ENCODE measurements around the gene ST3GAL4.
"Not testable (repeated sequence)": the region's sequence is repeated elsewhere in the genome, so short reads cannot be mapped to it uniquely, and the experiment has no call there.

The ST3GAL4 gene

GRCh38 chr11:126366823-126367654 lies 11.6 kb downstream of the ST3GAL4 start:
- not testable (repeated sequence) for ATAC-seq (replicated peaks); H3K27me3 Mint-ChIP-seq; DNase-seq; H3K4me3 Mint-ChIP-seq; H3K36me3 Mint-ChIP-seq (ENCODE audit: insufficient read depth); H3K9me3 Mint-ChIP-seq
- peak overlapping the region in 1 of 2 donors; percentile 71 for H3K27ac Mint-ChIP-seq
- peaks cover 9 to 20% of the 10 kb centered on the region in 2 donors for H3K4me1 Mint-ChIP-seq (ENCODE audit: low read depth in 2 of 2)

GRCh38 chr11:126367806-126368205 lies 12.3 kb downstream of the ST3GAL4 start:
- peak overlapping the region in 1 of 2 donors; percentile 71 for H3K27ac Mint-ChIP-seq

GRCh38 chr11:126368336-126369119 lies 13.0 kb downstream of the ST3GAL4 start:
- H3K36me3 Mint-ChIP-seq (ENCODE audit: insufficient read depth); H3K9me3 Mint-ChIP-seq; DNase-seq; H3K4me3 Mint-ChIP-seq; H3K27me3 Mint-ChIP-seq: not testable (repeated sequence)
- H3K4me1 Mint-ChIP-seq (ENCODE audit: low read depth in 2 of 2), result peaks cover 9 to 15% of the 10 kb centered on the region in 2 donors
- peak overlapping the region in 1 of 2 donors; percentile 71 for H3K27ac Mint-ChIP-seq
- peak; percentile 43 for ATAC-seq (replicated peaks)

More at GRCh38 chr11:126367806-126368205, 12.3 kb downstream of the ST3GAL4 start:
- H3K27me3 Mint-ChIP-seq; DNase-seq; H3K36me3 Mint-ChIP-seq (ENCODE audit: insufficient read depth); H3K9me3 Mint-ChIP-seq; ATAC-seq (replicated peaks); H3K4me3 Mint-ChIP-seq: not testable (repeated sequence)
- H3K4me1 Mint-ChIP-seq (ENCODE audit: low read depth in 2 of 2), result peaks cover 9 to 20% of the 10 kb centered on the region in 2 donors

- Mint-ChIP-seq H3K4me3 (no peak overlapping the region), H3K36me3 (ENCODE audit: insufficient read depth) (peaks cover 10% of the 10 kb centered on the region), H3K27ac (no peak overlapping the region), H3K9me3 (no peaks in the 10 kb centered on the region), H3K4me1 (ENCODE audit: low read depth in 2 of 2) (peaks cover 9 to 18% of the 10 kb centered on the region in 2 donors), H3K27me3 (no peaks in the 10 kb centered on the region)
- ATAC-seq (replicated peaks) (no peak), DNase-seq (no peak)
Measured at GRCh38 chr11:126370016-126370415, 14.5 kb downstream of the ST3GAL4 start.

GRCh38 chr11:126371595-126371994 lies 16.1 kb downstream of the ST3GAL4 start:
- Mint-ChIP-seq H3K27me3 (no peaks in the 10 kb centered on the region), H3K27ac (no peak overlapping the region), H3K36me3 (ENCODE audit: insufficient read depth) (peaks cover 14% of the 10 kb centered on the region), H3K9me3 (no peaks in the 10 kb centered on the region), H3K4me3 (no peak overlapping the region), H3K4me1 (ENCODE audit: low read depth in 2 of 2) (peaks cover 8 to 16% of the 10 kb centered on the region in 2 donors)
- ATAC-seq (replicated peaks) (no peak), DNase-seq (no peak)

GRCh38 chr11:126373389-126374066 lies 18.0 kb downstream of the ST3GAL4 start:
- H3K9me3 Mint-ChIP-seq; H3K27me3 Mint-ChIP-seq; H3K27ac Mint-ChIP-seq; H3K4me3 Mint-ChIP-seq; DNase-seq; ATAC-seq (replicated peaks): not testable (repeated sequence)
- Mint-ChIP-seq H3K36me3 (ENCODE audit: insufficient read depth) (peaks cover 14% of the 10 kb centered on the region), H3K4me1 (ENCODE audit: low read depth in 2 of 2) (peaks cover 2 to 12% of the 10 kb centered on the region in 2 donors)

GRCh38 chr11:126374562-126375300 lies 19.2 kb downstream of the ST3GAL4 start:
- H3K4me3 Mint-ChIP-seq; ATAC-seq (replicated peaks); H3K9me3 Mint-ChIP-seq; H3K4me1 Mint-ChIP-seq (ENCODE audit: low read depth in 2 of 2); H3K27ac Mint-ChIP-seq; H3K27me3 Mint-ChIP-seq; DNase-seq; H3K36me3 Mint-ChIP-seq (ENCODE audit: insufficient read depth): not testable (repeated sequence)

GRCh38 chr11:126375726-126376125 lies 20.2 kb downstream of the ST3GAL4 start:
- Mint-ChIP-seq H3K36me3 (ENCODE audit: insufficient read depth) (peaks cover 8% of the 10 kb centered on the region), H3K9me3 (no peaks in the 10 kb centered on the region), H3K27ac (no peak overlapping the region), H3K4me3 (no peak overlapping the region), H3K27me3 (no peaks in the 10 kb centered on the region), H3K4me1 (ENCODE audit: low read depth in 2 of 2) (peaks cover 0 to 3% of the 10 kb centered on the region in 2 donors)
- ATAC-seq (replicated peaks) (no peak), DNase-seq (no peak)

- H3K27me3 Mint-ChIP-seq, result no peaks in the 10 kb centered on the region
- peaks cover 6% of the 10 kb centered on the region for H3K36me3 Mint-ChIP-seq (ENCODE audit: insufficient read depth)
- no peak overlapping the region for H3K4me3 Mint-ChIP-seq
- H3K4me1 Mint-ChIP-seq (ENCODE audit: low read depth in 2 of 2), result peaks cover 0 to 2% of the 10 kb centered on the region in 2 donors
- no peak overlapping the region for H3K27ac Mint-ChIP-seq
- ATAC-seq (replicated peaks), result no peak
- no peaks in the 10 kb centered on the region for H3K9me3 Mint-ChIP-seq
- DNase-seq, result no peak
Measured at GRCh38 chr11:126378763-126379162, 23.3 kb downstream of the ST3GAL4 start.

- Mint-ChIP-seq H3K36me3 (ENCODE audit: insufficient read depth) (no peaks in the 10 kb centered on the region), H3K9me3 (no peaks in the 10 kb centered on the region), H3K27me3 (no peaks in the 10 kb centered on the region), H3K27ac (peak overlapping the region in 1 of 2 donors; percentile 35), H3K4me3 (no peak overlapping the region), H3K4me1 (ENCODE audit: low read depth in 2 of 2) (peaks cover under 1% of the 10 kb centered on the region in 2 donors)
- ATAC-seq (replicated peaks) (no peak), DNase-seq (no peak)
Measured at GRCh38 chr11:126380909-126381308, 25.4 kb downstream of the ST3GAL4 start.

- not testable (repeated sequence) for H3K4me1 Mint-ChIP-seq (ENCODE audit: low read depth in 2 of 2); H3K36me3 Mint-ChIP-seq (ENCODE audit: insufficient read depth); ATAC-seq (replicated peaks)
Measured at GRCh38 chr11:126381960-126382359, 26.5 kb downstream of the ST3GAL4 start.

GRCh38 chr11:126382641-126383040 lies 27.2 kb downstream of the ST3GAL4 start:
- H3K27me3 Mint-ChIP-seq; ATAC-seq (replicated peaks): not testable (repeated sequence)

More at GRCh38 chr11:126381960-126382359, 26.5 kb downstream of the ST3GAL4 start:
- H3K4me3 Mint-ChIP-seq, H3K27ac Mint-ChIP-seq, DNase-seq, H3K27me3 Mint-ChIP-seq, H3K9me3 Mint-ChIP-seq: not testable (repeated sequence)

More at GRCh38 chr11:126382641-126383040, 27.2 kb downstream of the ST3GAL4 start:
- H3K27ac Mint-ChIP-seq; H3K4me3 Mint-ChIP-seq; H3K9me3 Mint-ChIP-seq; H3K36me3 Mint-ChIP-seq (ENCODE audit: insufficient read depth); H3K4me1 Mint-ChIP-seq (ENCODE audit: low read depth in 2 of 2); DNase-seq: not testable (repeated sequence)
